HG02943 (cell line): Measurements from ENCODE around the gene IGIP.

Experiments used
- ATAC-seq: cut with Tn5 transposase; IDR thresholded peaks from one replicate; pipeline ENCODE4 v1.9.1; 2021; ENCODE audit warnings: mild to moderate bottlenecking, low read depth, moderate library complexity; ENCODE audit not compliant: unreplicated experiment

IGIP gene

GRCh38 chr5:140159014-140159927, 33.5 kb downstream of the IGIP start:
- ATAC-seq: no peak

DNA sequence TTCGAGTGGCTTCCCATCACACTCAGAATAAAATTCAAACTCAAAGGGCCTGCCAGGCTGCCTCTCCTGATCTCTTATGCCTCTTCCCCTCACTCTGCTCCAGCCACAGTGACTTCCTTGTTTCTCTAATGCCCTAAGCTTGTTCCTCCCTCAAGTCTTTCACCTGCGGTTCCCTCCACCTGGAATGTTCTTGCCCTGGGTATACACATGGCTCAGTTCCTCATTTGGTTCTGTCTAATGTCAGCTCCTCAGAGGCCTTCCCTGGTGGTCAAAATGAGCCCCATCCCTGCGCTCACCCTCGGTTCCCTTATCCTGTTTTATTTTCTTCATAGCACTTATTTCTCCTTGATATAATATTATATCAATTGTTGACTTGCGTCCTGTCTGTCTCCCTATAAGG, 36.5 kb downstream of the IGIP start:
- ATAC-seq: no peak

- ATAC-seq: no peak
Observed at GRCh38 chr5:140162781-140163180, 37.0 kb downstream of the IGIP start.

DNA sequence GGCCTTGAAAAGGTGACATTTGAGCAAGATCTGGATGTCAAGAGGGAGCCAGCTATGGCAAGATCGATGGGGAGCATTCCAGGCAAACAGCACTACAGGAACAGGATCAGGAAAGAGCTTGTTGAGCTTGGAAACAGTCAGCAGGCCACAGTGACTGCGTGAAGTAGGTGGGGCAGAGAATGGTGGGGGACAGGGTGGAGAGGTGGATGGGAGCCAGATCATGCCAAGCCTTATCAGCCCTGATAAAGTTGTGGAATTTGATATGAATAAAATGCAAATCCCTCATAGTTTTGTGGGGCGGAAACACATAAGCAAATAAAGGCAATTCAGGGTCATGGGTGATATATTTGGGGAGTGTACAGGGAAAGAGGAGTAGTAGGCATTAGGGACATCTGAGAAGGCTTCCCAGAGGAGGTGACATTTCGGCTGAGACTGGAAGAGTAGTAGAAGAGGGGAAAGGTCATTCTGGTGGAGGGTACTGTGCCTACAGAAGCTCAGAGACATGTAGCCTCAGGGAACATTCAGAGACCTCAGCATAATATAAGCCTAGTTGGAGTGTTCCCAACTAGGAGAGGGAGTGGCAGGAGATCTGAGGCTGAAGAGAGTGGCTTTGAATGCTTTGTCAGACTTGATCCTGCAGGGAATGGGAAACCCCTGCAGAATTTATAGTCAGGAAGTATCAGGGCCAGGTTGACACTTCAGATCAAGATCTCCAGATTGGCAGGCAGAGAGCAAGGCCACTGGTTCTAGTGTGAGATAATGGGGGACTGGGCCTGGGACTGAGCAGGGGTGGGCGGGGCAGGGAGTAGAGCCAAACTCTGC, 39.6 kb downstream of the IGIP start:
- no peak for ATAC-seq

DNA sequence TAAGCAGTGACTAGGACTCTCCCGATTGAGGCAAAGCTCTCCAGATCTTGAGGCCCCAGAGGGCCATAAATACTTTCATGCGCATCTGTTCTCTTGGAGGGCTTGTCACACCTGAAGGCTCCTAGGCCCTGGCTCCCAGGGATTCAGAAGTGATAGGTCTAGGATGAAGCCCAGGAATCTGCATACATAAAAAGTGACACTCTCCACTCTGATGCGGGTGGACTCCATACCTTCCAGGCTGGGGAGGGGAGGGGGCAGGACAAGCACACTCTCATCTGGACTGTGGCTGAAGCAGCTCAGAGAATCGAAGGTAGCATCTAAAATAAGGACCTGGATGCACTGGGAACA, 40.2 kb downstream of the IGIP start:
- no peak for ATAC-seq

DNA sequence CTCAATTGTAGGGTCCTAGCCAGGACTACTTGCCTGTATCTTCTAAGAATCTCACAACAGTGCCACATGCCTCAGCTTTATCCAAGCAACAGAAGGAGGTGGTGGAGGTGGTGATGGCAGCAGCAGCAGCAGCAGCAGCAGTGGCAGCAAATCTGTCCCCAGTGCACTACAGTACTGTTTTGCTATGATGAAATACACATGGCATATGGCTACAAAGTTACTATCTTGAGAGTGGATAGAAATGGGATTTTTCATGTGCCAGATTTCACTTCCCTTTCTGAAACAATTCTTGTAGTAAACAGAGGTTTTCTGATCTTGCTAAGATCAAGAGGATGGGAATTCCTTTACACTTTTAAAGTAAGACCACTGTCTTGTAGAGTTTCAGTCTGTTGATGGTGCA, 41.2 kb downstream of the IGIP start:
- ATAC-seq: no peak

DNA sequence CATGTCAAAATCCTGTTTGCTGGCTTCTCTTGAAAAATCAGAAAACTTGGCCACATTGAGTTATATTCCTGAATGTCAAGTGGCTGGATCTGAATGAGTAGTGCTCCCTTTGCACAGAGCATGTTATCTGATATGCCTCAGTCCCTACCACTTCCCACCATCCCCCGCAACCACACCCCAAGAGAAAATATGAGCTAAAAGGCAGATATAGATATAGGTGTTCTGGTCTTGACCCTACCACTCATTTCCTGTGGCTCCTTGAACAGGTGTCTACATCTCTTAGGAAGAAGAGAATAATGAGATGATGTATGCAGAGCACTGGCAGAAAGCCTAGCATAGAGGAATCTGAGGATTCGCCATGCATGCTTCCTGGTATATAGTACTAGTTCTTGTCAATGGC, 42.6 kb downstream of the IGIP start:
- ATAC-seq: no peak

DNA sequence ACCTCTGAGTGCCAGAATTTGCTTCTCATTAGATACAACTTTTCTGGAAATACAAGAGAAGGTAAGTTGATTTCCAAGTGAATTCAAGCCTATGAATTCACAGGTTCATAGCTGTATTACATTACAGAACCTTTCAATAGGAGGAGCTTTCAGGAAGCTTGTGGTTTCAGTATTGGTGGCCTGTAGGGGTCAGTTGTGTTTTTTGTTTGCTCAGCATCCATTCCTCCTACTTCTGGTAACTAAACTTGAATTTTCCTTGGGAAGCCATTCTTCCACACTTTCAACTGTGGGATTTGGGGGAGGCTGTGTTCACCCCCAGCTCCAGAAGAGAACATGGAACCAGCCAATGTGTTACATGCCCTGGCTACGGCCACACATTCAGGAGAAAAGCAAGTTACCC, 43.7 kb downstream of the IGIP start:
- no peak for ATAC-seq

GRCh38 chr5:140172483-140172882, 46.7 kb downstream of the IGIP start:
- ATAC-seq: no peak

GRCh38 chr5:140174014-140174413, 48.3 kb downstream of the IGIP start:
- no peak for ATAC-seq

DNA sequence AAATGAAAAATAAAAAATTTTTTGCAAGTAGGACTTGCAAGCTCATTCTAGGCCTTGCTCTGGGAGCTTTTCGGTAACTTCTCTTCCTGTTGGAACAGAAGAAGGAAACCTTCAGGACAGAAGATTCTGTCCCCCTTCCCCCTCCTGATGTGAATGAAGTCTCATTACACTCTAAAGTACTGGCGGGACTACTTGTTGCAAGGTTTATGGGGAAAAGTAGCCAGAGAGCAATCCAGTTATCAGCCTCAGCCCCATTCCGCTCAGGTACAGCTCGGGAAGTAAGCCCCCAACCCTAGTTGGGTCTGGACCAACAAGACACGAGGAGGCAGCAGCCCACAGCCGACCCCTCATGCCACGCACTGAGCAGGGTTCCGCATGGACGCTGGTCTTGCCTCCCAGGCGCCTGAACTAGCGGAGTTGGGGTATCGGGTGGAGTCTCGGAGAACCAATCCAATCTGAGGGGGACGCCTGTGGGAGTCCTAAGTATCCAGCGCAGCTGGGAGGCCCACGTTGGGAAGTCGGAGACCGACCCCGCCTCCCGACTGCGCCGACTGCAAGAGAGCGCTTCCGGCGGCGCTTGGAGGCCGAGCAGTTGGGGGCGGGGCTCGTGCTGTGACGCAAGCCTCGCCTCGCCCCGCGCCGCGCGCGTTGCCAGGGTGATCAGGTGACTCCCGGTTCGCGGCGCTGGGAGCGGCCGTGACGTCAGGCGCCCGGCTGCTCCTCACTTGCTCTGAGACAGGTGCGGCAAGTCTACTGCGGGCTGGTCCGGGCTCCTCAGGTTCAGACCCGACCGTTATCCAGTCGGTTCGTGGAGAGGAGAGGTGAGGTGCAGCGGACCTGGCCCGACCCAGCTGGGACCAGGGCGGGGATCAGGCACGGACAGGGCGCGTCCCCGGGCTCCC, 49.0 kb downstream of the IGIP start, which contains the start of gene CYSTM1:
CYSTM1 (plus strand) TSS at position 724 of the 902 bp plus-strand sequence. CDS start 19,278 bp downstream, outside the sequence.
- peak; percentile 95 for ATAC-seq

- peak; percentile 46 for ATAC-seq
Observed at GRCh38 chr5:140175367-140176030, 49.8 kb downstream of the IGIP start.

DNA sequence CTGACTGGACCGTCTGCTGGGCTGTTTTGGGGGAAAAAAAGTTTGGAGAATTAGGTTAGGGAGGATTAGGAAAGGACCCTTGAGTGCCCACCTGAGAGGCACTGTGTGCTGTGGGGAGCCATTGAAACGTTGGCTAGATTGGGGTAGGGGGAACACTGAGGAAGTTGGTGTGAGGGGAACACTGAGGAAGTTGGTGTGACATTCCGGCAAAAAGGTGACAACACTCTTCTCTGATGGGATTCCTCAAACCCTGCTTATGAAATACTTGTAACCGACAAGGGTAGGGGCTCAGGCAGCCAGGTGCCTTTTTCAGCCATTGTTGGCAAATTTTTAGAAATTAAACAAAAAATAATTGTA, 50.3 kb downstream of the IGIP start:
- ATAC-seq: no peak

DNA sequence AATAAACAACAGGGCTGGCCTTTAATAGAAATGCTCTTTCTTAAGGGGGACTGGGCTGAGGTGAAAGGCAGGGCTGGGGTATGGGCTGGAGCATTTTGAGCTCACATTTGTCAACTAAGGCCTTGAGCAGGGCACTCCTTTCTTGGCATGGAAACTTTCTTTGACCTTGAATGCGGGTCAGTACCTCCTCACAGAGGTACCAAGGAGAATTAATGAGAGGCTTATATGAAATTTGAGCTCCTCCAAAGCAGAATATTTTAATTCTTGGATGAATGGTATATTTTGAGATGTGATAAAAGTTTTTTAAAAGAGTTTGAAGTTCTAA, 52.3 kb downstream of the IGIP start:
- no peak for ATAC-seq

- no peak for ATAC-seq
Observed at GRCh38 chr5:140178482-140179116, 52.9 kb downstream of the IGIP start.
